HG03354 (cell line): ENCODE data around the gene DENND5A.

ENCODE experiments used
- ATAC-seq: cut with Tn5 transposase; IDR thresholded peaks from one replicate; pipeline ENCODE4 v1.9.1; 2021; ENCODE audit warnings: mild to moderate bottlenecking; ENCODE audit not compliant: unreplicated experiment, poor library complexity, severe bottlenecking

The DENND5A gene

GRCh38 chr11:9145283-9145682 is 119.9 kb downstream of the DENND5A start:
- no peak for ATAC-seq

GRCh38 chr11:9144828-9145227 is 120.3 kb downstream of the DENND5A start:
- no peak for ATAC-seq

GRCh38 chr11:9143721-9144120 is 121.4 kb downstream of the DENND5A start:
- no peak for ATAC-seq

GRCh38 chr11:9142732-9143131 is 122.4 kb downstream of the DENND5A start:
- ATAC-seq, result no peak

GRCh38 chr11:9141186-9141585 is 124.0 kb downstream of the DENND5A start:
- no peak for ATAC-seq

GRCh38 chr11:9139628-9140357 is 125.4 kb downstream of the DENND5A start:
- no peak for ATAC-seq

GRCh38 chr11:9138612-9139579 is 126.3 kb downstream of the DENND5A start:
- ATAC-seq, result no peak

GRCh38 chr11:9138133-9138453 is 127.1 kb downstream of the DENND5A start:
- ATAC-seq, result no peak

GRCh38 chr11:9137293-9138132 is 127.6 kb downstream of the DENND5A start:
- peak; percentile 94 for ATAC-seq

GRCh38 chr11:9136741-9137140 is 128.4 kb downstream of the DENND5A start:
- ATAC-seq, result no peak

- no peak for ATAC-seq
Measured at GRCh38 chr11:9133956-9134355, 131.2 kb downstream of the DENND5A start.

GRCh38 chr11:9132203-9132878 is 132.8 kb downstream of the DENND5A start:
- ATAC-seq, result no peak

GRCh38 chr11:9130297-9130696 is 134.9 kb downstream of the DENND5A start:
- no peak for ATAC-seq

- ATAC-seq, result no peak
Measured at GRCh38 chr11:9126636-9127035, 138.5 kb downstream of the DENND5A start.

GRCh38 chr11:9125185-9125886 is 139.8 kb downstream of the DENND5A start:
- no peak for ATAC-seq

GRCh38 chr11:9123595-9124304 is 141.4 kb downstream of the DENND5A start:
- ATAC-seq, result no peak

GRCh38 chr11:9121469-9121796 is 143.7 kb downstream of the DENND5A start:
- no peak for ATAC-seq

- ATAC-seq, result no peak
Measured at GRCh38 chr11:9120664-9121468, 144.3 kb downstream of the DENND5A start.
